ENCODE results near the gene HUS1. TPM values are rescaled to one million over a fixed set of nuclear protein-coding genes. Genes with fewer than 3 reads are reported as not detected.
"Not testable (repeated sequence)": the region's sequence is repeated elsewhere in the genome, so short reads cannot be mapped to it uniquely, and the experiment has no call there.

HUS1 gene
- total and polyA plus RNA-seq, 4 donors = 16.8 to 20.8 (median 19.2) TPM

DNA sequence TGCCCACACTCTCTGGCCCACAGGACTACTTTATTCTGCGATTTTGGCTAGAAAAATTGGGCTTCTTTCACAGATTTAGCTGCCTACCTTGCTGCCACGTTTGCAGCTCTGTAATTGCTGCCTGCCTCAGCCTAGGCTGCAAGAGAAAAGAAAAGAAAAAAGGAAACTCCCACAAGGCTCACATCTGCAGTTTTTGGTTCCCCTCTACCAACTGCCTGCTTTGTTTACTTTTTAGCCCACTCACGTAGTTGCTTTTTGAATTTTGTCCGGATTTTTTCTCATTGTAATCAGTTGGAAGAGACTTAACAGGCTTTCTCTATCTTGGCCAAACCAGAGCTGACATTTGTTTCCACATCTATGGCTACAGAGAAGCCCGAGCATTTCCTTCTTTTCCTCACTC is 25.2 kb upstream of the HUS1 start:
- Histone ChIP-seq H3K4me3 (ENCODE audit: low read depth, low read length) (no peak overlapping the region), H3K4me1 (ENCODE audit: control insufficient read depth, insufficient read depth, low read length) (peaks cover 4% of the 10 kb centered on the region), H3K9me3 (ENCODE audit: control insufficient read depth, insufficient read depth, low read length) (no peaks in the 10 kb centered on the region), H3K27ac (ENCODE audit: low read depth, low read length) (no peak overlapping the region), H3K27me3 (ENCODE audit: control insufficient read depth, insufficient read depth, low read length) (no peaks in the 10 kb centered on the region), H3K36me3 (ENCODE audit: control insufficient read depth, insufficient read depth, low read length) (no peaks in the 10 kb centered on the region)
- peak in 1 of 6 donors; percentile 59 for DNase-seq (ENCODE audit: low read depth in 4 of 6, low spot score in 6 of 6)
- 35% methylated on average over 3 of the region's 5 CpGs for WGBS (ENCODE audit: insufficient coverage)

DNA sequence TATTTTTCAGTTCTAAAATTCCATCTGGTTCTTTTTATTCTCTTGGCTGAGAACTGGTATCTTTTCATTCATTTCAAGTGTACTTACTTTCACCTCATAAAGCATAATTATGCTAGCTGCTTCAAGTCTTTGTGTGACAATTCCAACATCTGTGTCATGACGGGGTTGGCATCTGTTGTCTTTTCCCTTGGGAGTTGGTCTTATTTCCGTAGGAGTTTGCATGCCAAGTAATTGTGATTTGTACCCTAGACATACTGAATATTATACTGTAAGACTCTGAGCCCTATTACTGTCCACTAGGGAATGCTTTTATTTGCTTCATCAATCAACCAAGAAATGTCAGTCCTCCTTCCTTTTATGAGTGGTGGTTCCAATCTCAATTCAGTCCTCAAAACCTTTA is 24.6 kb upstream of the HUS1 start:
- no peak overlapping the region for H3K27ac ChIP-seq (ENCODE audit: low read depth, low read length)
- H3K4me3 ChIP-seq (ENCODE audit: low read depth, low read length) = no peak overlapping the region
- peak in 1 of 6 donors; percentile 86 for DNase-seq (ENCODE audit: low read depth in 4 of 6, low spot score in 6 of 6)
- H3K4me1 ChIP-seq (ENCODE audit: control insufficient read depth, insufficient read depth, low read length) = peaks cover 4% of the 10 kb centered on the region
- H3K9me3 ChIP-seq (ENCODE audit: control insufficient read depth, insufficient read depth, low read length) = no peaks in the 10 kb centered on the region
- no peaks in the 10 kb centered on the region for H3K27me3 ChIP-seq (ENCODE audit: control insufficient read depth, insufficient read depth, low read length)
- no CpG with 5 or more reads among the region's 2 CpGs for WGBS (ENCODE audit: insufficient coverage)
- H3K36me3 ChIP-seq (ENCODE audit: control insufficient read depth, insufficient read depth, low read length) = no peaks in the 10 kb centered on the region

GRCh38 chr7:48000164-48000563 is 20.7 kb upstream of the HUS1 start:
- DNase-seq (ENCODE audit: low read depth in 4 of 6, low spot score in 6 of 6); H3K36me3 ChIP-seq (ENCODE audit: control insufficient read depth, insufficient read depth, low read length); H3K27ac ChIP-seq (ENCODE audit: low read depth, low read length); H3K4me1 ChIP-seq (ENCODE audit: control insufficient read depth, insufficient read depth, low read length); H3K9me3 ChIP-seq (ENCODE audit: control insufficient read depth, insufficient read depth, low read length); H3K27me3 ChIP-seq (ENCODE audit: control insufficient read depth, insufficient read depth, low read length); H3K4me3 ChIP-seq (ENCODE audit: low read depth, low read length): not testable (repeated sequence)
- 93% methylated on average over 12 of the region's 13 CpGs for WGBS (ENCODE audit: insufficient coverage)

DNA sequence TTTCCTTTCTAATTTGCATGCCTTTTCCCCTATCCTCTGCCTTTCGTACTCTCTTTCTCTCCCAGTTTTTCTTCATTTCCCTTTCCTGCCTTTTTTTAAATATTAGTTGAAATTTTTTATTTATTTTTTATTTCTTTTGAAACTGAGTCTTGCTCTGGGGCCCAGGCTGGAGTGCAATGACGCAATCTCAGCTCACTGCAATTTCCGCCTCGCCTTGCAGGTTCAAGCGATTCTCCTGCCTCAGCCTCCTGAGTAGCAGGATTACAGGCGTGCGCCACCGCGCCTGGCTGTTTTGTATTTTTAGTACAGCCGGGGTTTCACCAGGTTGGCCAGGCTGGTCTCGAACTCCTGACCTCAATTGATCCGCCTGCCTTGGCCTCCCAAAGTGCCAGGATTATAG is 20.0 kb upstream of the HUS1 start:
- DNase-seq (ENCODE audit: low read depth in 4 of 6, low spot score in 6 of 6) = no peak
- no peak overlapping the region for H3K4me3 ChIP-seq (ENCODE audit: low read depth, low read length)
- H3K9me3 ChIP-seq (ENCODE audit: control insufficient read depth, insufficient read depth, low read length) = no peaks in the 10 kb centered on the region
- peaks cover 2% of the 10 kb centered on the region for H3K4me1 ChIP-seq (ENCODE audit: control insufficient read depth, insufficient read depth, low read length)
- no peaks in the 10 kb centered on the region for H3K27me3 ChIP-seq (ENCODE audit: control insufficient read depth, insufficient read depth, low read length)
- H3K36me3 ChIP-seq (ENCODE audit: control insufficient read depth, insufficient read depth, low read length) = no peaks in the 10 kb centered on the region
- H3K27ac ChIP-seq (ENCODE audit: low read depth, low read length) = no peak overlapping the region
- WGBS (ENCODE audit: insufficient coverage) = 96% methylated on average over 11 of the region's 12 CpGs

DNA sequence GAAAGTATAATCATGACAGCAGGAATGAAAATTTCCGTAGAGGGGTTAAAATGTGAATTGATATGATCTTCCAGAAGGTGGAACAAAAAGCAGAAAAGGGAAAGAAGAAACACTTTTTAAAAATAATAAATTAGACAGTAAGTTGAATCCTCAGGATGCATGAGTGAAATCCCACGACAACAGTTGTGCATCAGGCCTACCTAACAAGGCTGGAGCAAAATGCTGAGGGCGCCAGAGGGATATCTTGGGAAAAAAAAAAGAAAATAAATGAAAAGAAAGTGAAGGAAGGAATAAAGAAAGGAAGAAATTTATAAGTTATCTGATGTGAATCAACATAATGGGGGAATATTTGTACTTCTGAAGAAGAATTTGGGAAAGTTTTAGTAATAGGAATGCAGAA is 13.0 kb upstream of the HUS1 start:
- H3K36me3 ChIP-seq (ENCODE audit: control insufficient read depth, insufficient read depth, low read length) = no peaks in the 10 kb centered on the region
- no peaks in the 10 kb centered on the region for H3K9me3 ChIP-seq (ENCODE audit: control insufficient read depth, insufficient read depth, low read length)
- H3K4me1 ChIP-seq (ENCODE audit: control insufficient read depth, insufficient read depth, low read length) = peaks cover 6% of the 10 kb centered on the region
- no peaks in the 10 kb centered on the region for H3K27me3 ChIP-seq (ENCODE audit: control insufficient read depth, insufficient read depth, low read length)
- WGBS (ENCODE audit: insufficient coverage) = 72% methylated on average over 2 of the region's 3 CpGs
- H3K27ac ChIP-seq (ENCODE audit: low read depth, low read length) = peak overlapping the region; percentile 25
- H3K4me3 ChIP-seq (ENCODE audit: low read depth, low read length) = peak overlapping the region; percentile 58
- no peak for DNase-seq (ENCODE audit: low read depth in 4 of 6, low spot score in 6 of 6)

DNA sequence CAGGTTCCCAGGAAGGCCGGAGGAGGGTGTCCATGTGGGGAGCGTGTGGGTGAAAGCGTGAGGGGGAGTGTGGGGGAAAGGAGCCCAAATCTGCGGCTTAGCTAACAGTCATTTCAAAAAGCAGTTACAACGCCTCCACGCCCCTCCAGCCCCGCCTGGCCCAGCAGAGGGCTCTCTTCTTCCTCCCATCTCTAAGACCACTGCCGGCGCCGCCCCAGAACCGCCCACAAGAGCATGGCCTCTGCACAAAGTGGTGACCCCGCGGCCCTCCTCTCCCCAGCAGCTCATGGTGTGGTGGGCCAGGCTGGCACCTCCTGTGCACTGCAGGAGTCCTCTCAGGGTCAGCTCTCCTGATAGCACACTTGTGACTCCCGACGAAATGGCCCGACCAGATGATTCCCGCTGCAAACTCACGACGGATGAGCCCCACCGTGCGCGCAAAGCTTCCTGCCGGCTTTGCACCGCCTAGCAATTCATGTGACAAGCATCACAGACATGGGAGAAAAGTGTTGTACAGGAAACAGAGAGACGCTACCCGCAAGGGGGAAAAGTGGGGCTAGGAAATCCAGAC is 12.4 kb upstream of the HUS1 start:
- 3% methylated on average over 20 of the region's 26 CpGs for WGBS (ENCODE audit: insufficient coverage)
- H3K4me1 ChIP-seq (ENCODE audit: control insufficient read depth, insufficient read depth, low read length) = peaks cover 6% of the 10 kb centered on the region
- peak overlapping the region; percentile 25 for H3K27ac ChIP-seq (ENCODE audit: low read depth, low read length)
- H3K36me3 ChIP-seq (ENCODE audit: control insufficient read depth, insufficient read depth, low read length) = no peaks in the 10 kb centered on the region
- peak in 4 of 6 donors; percentile 39 to 87 (median 64) for DNase-seq (ENCODE audit: low read depth in 4 of 6, low spot score in 6 of 6)
- no peaks in the 10 kb centered on the region for H3K27me3 ChIP-seq (ENCODE audit: control insufficient read depth, insufficient read depth, low read length)
- H3K4me3 ChIP-seq (ENCODE audit: low read depth, low read length) = peak overlapping the region; percentile 58
- H3K9me3 ChIP-seq (ENCODE audit: control insufficient read depth, insufficient read depth, low read length) = no peaks in the 10 kb centered on the region

DNA sequence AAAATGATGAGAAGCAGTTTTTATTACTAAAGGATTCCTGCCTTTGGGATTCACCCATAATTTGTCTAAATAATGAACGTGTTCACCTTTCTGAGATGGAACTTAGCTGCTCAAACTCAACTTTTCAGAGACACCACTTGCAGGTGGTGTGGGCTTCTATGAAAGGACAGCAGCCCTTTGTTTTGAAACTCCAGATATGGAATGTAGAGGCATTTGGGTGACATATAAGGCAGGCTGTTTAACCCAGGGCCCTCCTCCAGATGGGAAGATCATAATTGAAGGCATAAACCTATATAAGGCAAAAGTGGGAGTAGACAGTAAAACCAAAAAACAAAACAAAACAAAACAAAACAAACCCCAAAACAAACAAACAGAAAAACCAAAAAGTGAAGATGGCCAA is 11.9 kb upstream of the HUS1 start:
- DNase-seq (ENCODE audit: low read depth in 4 of 6, low spot score in 6 of 6) = no peak
- H3K4me1 ChIP-seq (ENCODE audit: control insufficient read depth, insufficient read depth, low read length) = peaks cover 6% of the 10 kb centered on the region
- H3K27me3 ChIP-seq (ENCODE audit: control insufficient read depth, insufficient read depth, low read length) = no peaks in the 10 kb centered on the region
- WGBS (ENCODE audit: insufficient coverage) = no CpG with 5 or more reads among the region's 1 CpG
- no peaks in the 10 kb centered on the region for H3K9me3 ChIP-seq (ENCODE audit: control insufficient read depth, insufficient read depth, low read length)
- no peaks in the 10 kb centered on the region for H3K36me3 ChIP-seq (ENCODE audit: control insufficient read depth, insufficient read depth, low read length)
- peak overlapping the region; percentile 58 for H3K4me3 ChIP-seq (ENCODE audit: low read depth, low read length)
- no peak overlapping the region for H3K27ac ChIP-seq (ENCODE audit: low read depth, low read length)

DNA sequence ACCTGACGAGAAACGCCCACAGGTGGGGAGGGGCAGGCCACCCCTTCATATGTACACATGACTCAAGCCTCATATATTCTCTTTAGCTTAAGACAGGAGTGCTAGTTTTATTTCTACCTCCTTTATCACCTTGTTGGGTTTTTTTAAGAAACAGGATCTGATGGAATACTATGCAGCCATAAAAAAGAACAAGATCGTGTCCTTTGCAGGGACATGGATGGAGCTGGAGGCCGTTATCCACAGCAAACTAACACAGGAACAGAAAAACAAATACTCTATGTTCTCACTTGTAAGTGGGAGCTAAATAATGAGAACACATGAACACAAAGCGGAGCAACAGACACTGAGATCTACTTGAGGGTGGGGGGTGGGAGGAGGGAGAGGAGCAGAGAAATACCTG is 11.2 kb upstream of the HUS1 start:
- H3K4me1 ChIP-seq (ENCODE audit: control insufficient read depth, insufficient read depth, low read length) = peaks cover 6% of the 10 kb centered on the region
- no peaks in the 10 kb centered on the region for H3K9me3 ChIP-seq (ENCODE audit: control insufficient read depth, insufficient read depth, low read length)
- H3K36me3 ChIP-seq (ENCODE audit: control insufficient read depth, insufficient read depth, low read length) = no peaks in the 10 kb centered on the region
- H3K27me3 ChIP-seq (ENCODE audit: control insufficient read depth, insufficient read depth, low read length) = no peaks in the 10 kb centered on the region
- no peak for DNase-seq (ENCODE audit: low read depth in 4 of 6, low spot score in 6 of 6)
- WGBS (ENCODE audit: insufficient coverage) = no CpG with 5 or more reads among the region's 5 CpGs
- H3K27ac ChIP-seq (ENCODE audit: low read depth, low read length) = no peak overlapping the region
- no peak overlapping the region for H3K4me3 ChIP-seq (ENCODE audit: low read depth, low read length)

DNA sequence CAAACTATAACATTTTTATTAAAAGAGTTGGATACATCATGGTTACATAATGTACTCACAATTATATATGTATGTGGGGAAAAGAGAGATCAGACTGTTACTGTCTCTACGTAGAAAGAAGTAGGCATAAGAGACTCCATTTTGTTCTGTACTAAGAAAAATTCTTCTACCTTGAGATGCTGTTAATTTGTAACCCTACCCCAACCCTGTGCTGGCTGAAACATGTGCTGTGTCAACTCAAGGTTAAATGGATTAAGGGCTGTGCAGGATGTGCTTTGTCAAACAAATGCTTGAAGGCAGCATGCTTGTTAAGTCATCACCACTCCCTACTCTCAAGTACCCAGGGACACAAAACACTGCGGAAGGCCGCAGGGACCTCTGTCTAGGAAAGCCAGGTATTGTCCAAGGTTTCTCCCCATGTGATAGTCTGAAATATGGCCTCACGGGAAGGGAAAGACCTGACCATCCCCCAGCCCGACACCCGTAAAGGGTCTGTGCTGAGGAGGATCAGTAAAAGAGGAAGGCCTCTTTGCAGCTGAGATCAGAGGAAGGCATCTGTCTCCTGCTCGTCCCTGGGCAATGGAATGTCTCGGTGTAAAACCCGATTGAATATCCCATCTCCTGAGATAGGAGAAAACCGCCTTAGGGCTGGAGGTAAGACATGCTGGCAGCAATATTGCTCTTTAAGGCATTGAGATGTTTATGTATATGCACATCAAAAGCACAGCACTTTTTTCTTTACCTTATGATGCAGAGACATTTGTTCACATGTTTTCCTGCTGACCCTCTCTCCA is 10.4 kb upstream of the HUS1 start:
- H3K36me3 ChIP-seq (ENCODE audit: control insufficient read depth, insufficient read depth, low read length); H3K4me3 ChIP-seq (ENCODE audit: low read depth, low read length); DNase-seq (ENCODE audit: low read depth in 4 of 6, low spot score in 6 of 6); H3K4me1 ChIP-seq (ENCODE audit: control insufficient read depth, insufficient read depth, low read length); H3K27me3 ChIP-seq (ENCODE audit: control insufficient read depth, insufficient read depth, low read length); H3K9me3 ChIP-seq (ENCODE audit: control insufficient read depth, insufficient read depth, low read length); H3K27ac ChIP-seq (ENCODE audit: low read depth, low read length): not testable (repeated sequence)
- 71% methylated on average over 2 of the region's 10 CpGs for WGBS (ENCODE audit: insufficient coverage)

All from spinal cord (tissue), 10 donors.